HAP-1 (cell line): ENCODE data around the gene LACTB.

Source experiments
- DNase-seq, 2 experiments: peaks; one replicate each; pipeline ENCODE4 v3.0.0-alpha.2; 2016 to 2020; ENCODE audit warnings: low spot score in 2 of 2
- H3K27me3 ChIP-seq: fragments of 250-450 bp; sonication (Bioruptor Pico); 2 replicates; pipeline ENCODE4 v1.5.1; 2020; ENCODE audit warnings: low read depth, mild to moderate bottlenecking, moderate library complexity
- H3K36me3 ChIP-seq: fragments of 250-450 bp; sonication (Bioruptor Pico); replicated peaks from 2 replicates; pipeline ENCODE4 v1.5.1; 2020; ENCODE audit warnings: mild to moderate bottlenecking
- H3K4me1 ChIP-seq: fragments of 250-450 bp; sonication (Bioruptor Pico); 2 replicates; pipeline ENCODE4 v1.5.1; 2020; ENCODE audit warnings: mild to moderate bottlenecking
- H3K4me3 ChIP-seq: fragments of 250-450 bp; sonication (Bioruptor Pico); 2 replicates; pipeline ENCODE4 v1.5.1; 2020; ENCODE audit warnings: mild to moderate bottlenecking, moderate library complexity
- H3K9me3 ChIP-seq: fragments of 250-450 bp; sonication (Bioruptor Pico); 2 replicates; pipeline ENCODE4 v1.5.1; 2020; ENCODE audit warnings: mild to moderate bottlenecking, moderate library complexity
- in situ Hi-C: fragments of 300-500 bp; cut with MboI; formaldehyde crosslinking; loops from 3 replicates; pipeline ENCODE4 v1.14.3; 2020; ENCODE audit warnings: low sequenced_read_pairs, inconsistent platforms, mixed read lengths

LACTB gene

DNA sequence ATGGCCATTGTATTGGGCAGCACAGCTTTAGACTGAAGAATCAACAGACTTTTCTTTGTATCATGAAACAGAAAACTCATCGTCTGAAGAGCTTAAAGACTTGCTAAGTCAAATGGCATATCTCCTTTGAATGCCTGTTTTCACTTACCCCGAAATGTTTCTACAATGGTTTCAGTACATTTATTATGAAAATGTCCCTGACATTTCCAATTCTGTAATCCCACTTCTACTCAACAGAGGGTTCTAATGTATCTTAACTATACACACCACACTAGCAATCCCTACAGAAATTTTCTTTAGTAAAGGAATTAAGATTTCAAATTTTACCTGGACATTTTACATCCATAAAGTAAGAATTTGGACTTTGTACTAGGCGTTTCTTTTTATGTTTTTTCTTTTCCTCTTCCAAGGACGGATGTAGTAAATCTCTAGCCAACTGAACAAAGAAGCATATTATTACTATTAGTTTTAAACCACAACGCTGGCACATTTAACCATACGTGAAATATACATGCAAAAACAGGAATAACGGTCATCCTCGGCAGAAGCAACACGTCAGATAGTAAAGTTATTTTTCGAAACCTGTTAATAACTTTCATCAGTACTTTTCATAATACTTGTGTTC is 34.5 kb downstream of the LACTB start:
- Histone ChIP-seq H3K9me3 (no peaks in the 10 kb centered on the region), H3K36me3 (peaks cover 6% of the 10 kb centered on the region; the same call in 1 of the 2 replicates), H3K27me3 (no peaks in the 10 kb centered on the region), H3K4me1 (peaks cover 9% of the 10 kb centered on the region), H3K4me3 (peak overlapping the region; percentile 89)
- DNase-seq = peak in 1 of 2 experiments; percentile 85
- in situ Hi-C loops = loop anchor here (25.0 kb wide), 1 partner anchor 931 kb away; the partner anchor contains the start of genes CIAO2A and SNX1

- no peaks in the 10 kb centered on the region for H3K27me3 ChIP-seq
- DNase-seq = peak in 1 of 2 experiments; percentile 66
Observed at GRCh38 chr15:63156755-63157117, 35.1 kb downstream of the LACTB start.

DNA sequence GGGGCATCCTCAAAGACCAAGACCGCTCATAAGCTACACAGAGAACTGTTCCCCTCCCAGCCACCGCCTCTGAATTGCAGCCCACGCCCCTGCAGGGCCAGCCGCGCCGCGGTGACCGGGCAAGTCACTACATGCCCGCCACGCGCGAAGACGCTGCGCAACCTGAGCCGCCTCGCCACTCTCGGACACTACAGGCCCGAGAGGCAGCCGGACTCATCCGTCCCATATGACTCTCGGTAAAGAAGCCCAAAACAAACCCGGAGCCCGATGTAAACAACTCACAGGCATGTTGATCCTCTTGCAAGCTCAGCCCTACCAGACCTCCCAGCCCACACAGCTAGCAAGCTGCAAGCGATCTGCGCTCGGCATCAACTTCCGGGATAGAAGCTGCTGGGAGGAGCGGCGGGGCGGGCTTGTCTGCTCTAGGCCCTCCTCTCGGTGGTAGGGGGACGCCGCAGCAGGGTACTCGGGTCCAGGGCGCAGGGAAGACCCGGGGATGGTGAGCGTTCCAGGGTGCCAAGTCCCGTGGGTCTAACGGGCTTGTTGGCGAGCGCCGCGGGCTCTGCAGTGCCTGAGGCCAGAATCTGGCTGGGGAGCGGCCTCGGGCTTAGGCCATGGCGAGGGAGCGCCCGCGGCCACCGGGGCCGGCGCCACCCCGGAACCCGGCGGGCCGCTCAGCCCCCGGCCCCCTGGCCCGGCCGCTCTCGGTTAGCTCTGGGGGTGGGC is 35.6 kb downstream of the LACTB start, which contains the start of gene RPS27L:
TSS of gene RPS27L (minus strand) at position 360 of the 726 bp plus-strand sequence. CDS start at position 288, 72 bp downstream.
- Histone ChIP-seq H3K4me1 (peaks cover 9% of the 10 kb centered on the region), H3K4me3 (peak within 1 kb of the TSS; percentile 89), H3K9me3 (no peaks in the 10 kb centered on the region), H3K36me3 (peaks cover 6% of the 10 kb centered on the region; the same call in 1 of the 2 replicates), H3K27me3 (no peaks in the 10 kb centered on the region)
- peak; percentile 100 for DNase-seq
- in situ Hi-C loops = loop anchor here (25.0 kb wide), 1 partner anchor 930 kb away; the partner anchor contains the start of genes CIAO2A and SNX1

More at GRCh38 chr15:63156755-63157117, 35.1 kb downstream of the LACTB start:
- H3K36me3 ChIP-seq = peaks cover 6% of the 10 kb centered on the region; the same call in 1 of the 2 replicates
- peak overlapping the region; percentile 89 for H3K4me3 ChIP-seq
- in situ Hi-C loops = loop anchor here (25.0 kb wide), 1 partner anchor 931 kb away; the partner anchor contains the start of genes CIAO2A and SNX1
- H3K4me1 ChIP-seq = peaks cover 9% of the 10 kb centered on the region
- no peaks in the 10 kb centered on the region for H3K9me3 ChIP-seq

GRCh38 chr15:63157891-63158431 is 36.3 kb downstream of the LACTB start:
- no peaks in the 10 kb centered on the region for H3K9me3 ChIP-seq
- peak overlapping the region; percentile 89 for H3K4me3 ChIP-seq
- in situ Hi-C loops = loop anchor here (25.0 kb wide), 1 partner anchor 929 kb away; the partner anchor contains the start of genes CIAO2A and SNX1
- peaks cover 6% of the 10 kb centered on the region; the same call in 1 of the 2 replicates for H3K36me3 ChIP-seq
- peak; percentile 91 for DNase-seq
- peaks cover 9% of the 10 kb centered on the region for H3K4me1 ChIP-seq
- H3K27me3 ChIP-seq = no peaks in the 10 kb centered on the region

- no peak overlapping the region for H3K4me3 ChIP-seq
- DNase-seq = no peak
- in situ Hi-C loops = loop anchor here (25.0 kb wide), 1 partner anchor 927 kb away; the partner anchor contains the start of genes CIAO2A and SNX1
- H3K27me3 ChIP-seq = no peaks in the 10 kb centered on the region
- H3K9me3 ChIP-seq = no peaks in the 10 kb centered on the region
- peaks cover 5% of the 10 kb centered on the region for H3K4me1 ChIP-seq
- H3K36me3 ChIP-seq = no peaks in the 10 kb centered on the region
Observed at GRCh38 chr15:63160638-63161037, 39.0 kb downstream of the LACTB start.

- in situ Hi-C loops = loop anchor here (25.0 kb wide), 1 partner anchor 924 kb away; the partner anchor contains the start of genes CIAO2A and SNX1
Observed at GRCh38 chr15:63163217-63163616, 41.6 kb downstream of the LACTB start.

DNA sequence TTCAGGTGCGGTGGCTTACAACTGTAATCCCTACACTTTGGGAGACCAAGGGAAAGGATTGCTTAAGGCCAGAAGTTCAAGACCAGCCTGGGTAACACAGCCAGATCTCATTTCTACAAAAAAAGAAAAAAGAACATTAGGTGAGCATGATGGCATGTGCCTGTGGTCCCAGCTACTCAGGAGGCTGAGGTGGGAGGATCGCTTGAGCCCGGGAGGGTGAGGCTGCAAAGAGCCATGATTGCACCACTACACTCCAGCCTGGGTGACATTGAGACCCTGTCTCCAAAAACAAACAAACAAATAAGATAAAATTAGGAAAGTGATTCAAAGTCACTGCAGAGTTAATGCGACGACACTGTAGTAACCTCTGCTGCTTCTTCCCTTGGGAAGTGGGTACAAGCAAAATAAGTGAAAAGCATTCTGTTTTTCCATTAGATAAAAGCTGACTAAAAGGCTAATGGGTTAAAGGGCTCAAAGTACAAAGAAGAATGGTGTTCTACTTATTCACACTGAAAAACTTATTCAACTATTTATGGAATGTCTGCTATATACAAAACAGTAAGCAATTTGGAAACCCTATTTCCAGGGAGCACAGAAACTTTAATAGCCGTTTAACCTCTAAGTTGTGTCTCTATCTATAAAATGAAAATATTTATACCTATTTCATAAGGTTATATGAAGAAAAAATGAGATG is 43.7 kb downstream of the LACTB start:
- H3K4me3 ChIP-seq = no peak overlapping the region
- no peaks in the 10 kb centered on the region for H3K4me1 ChIP-seq
- H3K36me3 ChIP-seq = no peaks in the 10 kb centered on the region
- no peaks in the 10 kb centered on the region for H3K27me3 ChIP-seq
- DNase-seq = no peak
- no peaks in the 10 kb centered on the region for H3K9me3 ChIP-seq
- in situ Hi-C loops = loop anchor here (25.0 kb wide), 1 partner anchor 922 kb away; the partner anchor contains the start of genes CIAO2A and SNX1

More at GRCh38 chr15:63163217-63163616, 41.6 kb downstream of the LACTB start:
- no peak for DNase-seq
- Histone ChIP-seq H3K27me3 (no peaks in the 10 kb centered on the region), H3K4me1 (no peaks in the 10 kb centered on the region), H3K36me3 (no peaks in the 10 kb centered on the region), H3K9me3 (no peaks in the 10 kb centered on the region), H3K4me3 (no peak overlapping the region)

- H3K27me3 ChIP-seq = no peaks in the 10 kb centered on the region
- no peak for DNase-seq
- in situ Hi-C loops = loop anchor here (25.0 kb wide), 1 partner anchor 921 kb away; the partner anchor contains the start of genes CIAO2A and SNX1
Observed at GRCh38 chr15:63166219-63166618, 44.6 kb downstream of the LACTB start.

GRCh38 chr15:63169788-63170187 is 48.1 kb downstream of the LACTB start:
- Histone ChIP-seq H3K36me3 (no peaks in the 10 kb centered on the region), H3K4me3 (no peak overlapping the region), H3K4me1 (peaks cover 15% of the 10 kb centered on the region), H3K27me3 (no peaks in the 10 kb centered on the region), H3K9me3 (no peaks in the 10 kb centered on the region)
- in situ Hi-C loops = loop anchor here (25.0 kb wide), 1 partner anchor 918 kb away; the partner anchor contains the start of genes CIAO2A and SNX1
- no peak for DNase-seq

More at GRCh38 chr15:63166219-63166618, 44.6 kb downstream of the LACTB start:
- no peak overlapping the region for H3K4me3 ChIP-seq
- no peaks in the 10 kb centered on the region for H3K36me3 ChIP-seq
- no peaks in the 10 kb centered on the region for H3K4me1 ChIP-seq
- no peaks in the 10 kb centered on the region for H3K9me3 ChIP-seq

DNA sequence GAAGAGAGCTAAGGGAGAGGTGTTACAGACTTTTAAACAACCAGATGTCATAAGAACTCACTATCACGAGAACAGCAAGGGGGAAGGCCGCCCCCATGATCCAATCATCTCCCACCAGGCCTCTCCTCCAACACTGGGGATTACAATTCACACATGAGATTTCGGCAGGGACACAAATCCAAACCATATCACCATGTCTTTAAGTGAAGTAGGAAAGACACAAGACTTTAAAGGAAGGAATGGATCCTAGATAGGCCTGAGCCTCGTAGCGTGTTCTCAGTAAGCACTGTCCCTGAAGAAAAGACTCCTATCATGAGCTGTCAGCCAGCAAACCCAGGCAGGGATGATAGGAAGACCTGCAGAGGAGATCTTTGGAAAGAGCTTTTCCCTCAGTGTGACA is 50.7 kb downstream of the LACTB start:
- no peak for DNase-seq
- in situ Hi-C loops = loop anchor here (25.0 kb wide), 1 partner anchor 915 kb away; the partner anchor contains the start of genes CIAO2A and SNX1
- Histone ChIP-seq H3K27me3 (no peaks in the 10 kb centered on the region), H3K36me3 (no peaks in the 10 kb centered on the region), H3K4me3 (no peak overlapping the region), H3K9me3 (no peaks in the 10 kb centered on the region), H3K4me1 (peaks cover 26% of the 10 kb centered on the region)

DNA sequence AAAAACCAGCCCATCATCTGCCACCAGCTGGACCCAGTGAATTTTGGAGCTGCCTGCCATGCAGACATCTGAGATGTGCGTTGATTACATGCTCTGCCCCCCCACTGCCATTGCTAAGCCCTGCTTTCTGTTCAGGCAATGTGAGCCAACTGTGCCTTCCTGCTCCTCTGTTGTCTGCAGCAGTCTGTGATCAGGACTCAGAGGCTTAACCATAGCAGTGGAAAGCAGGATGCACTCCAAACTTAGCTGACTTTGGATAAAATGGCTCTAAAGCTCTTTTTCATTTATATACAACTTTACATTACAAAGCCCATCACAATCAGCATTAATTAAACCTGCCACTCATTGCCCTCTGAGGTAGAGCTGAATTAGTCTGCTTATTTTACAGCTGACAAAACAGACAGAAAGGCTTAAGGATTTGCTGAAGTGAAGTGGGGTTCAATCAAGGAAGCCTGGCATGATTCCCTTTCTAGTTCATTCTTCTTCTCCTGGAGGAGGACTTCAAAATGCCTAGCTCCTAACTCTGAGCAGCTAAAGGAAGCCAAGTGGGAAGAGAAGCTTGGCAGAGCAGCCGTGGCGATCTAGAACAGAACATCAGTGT is 51.3 kb downstream of the LACTB start:
- DNase-seq = peak; percentile 90 to 100
- no peaks in the 10 kb centered on the region for H3K9me3 ChIP-seq
- H3K4me3 ChIP-seq = no peak overlapping the region
- no peaks in the 10 kb centered on the region for H3K27me3 ChIP-seq
- in situ Hi-C loops = loop anchor here (25.0 kb wide), 1 partner anchor 914 kb away; the partner anchor contains the start of genes CIAO2A and SNX1
- H3K36me3 ChIP-seq = no peaks in the 10 kb centered on the region
- H3K4me1 ChIP-seq = peaks cover 31% of the 10 kb centered on the region

- Histone ChIP-seq H3K4me3 (no peak overlapping the region), H3K4me1 (peaks cover 31% of the 10 kb centered on the region), H3K36me3 (no peaks in the 10 kb centered on the region), H3K9me3 (no peaks in the 10 kb centered on the region), H3K27me3 (no peaks in the 10 kb centered on the region)
- no peak for DNase-seq
- in situ Hi-C loops = no loop called here
Observed at GRCh38 chr15:63176302-63176701, 54.6 kb downstream of the LACTB start.
